HepG2 (cell line): ENCODE measurements around the gene USP30. TPM values are rescaled to one million over a fixed set of nuclear protein-coding genes. Genes with fewer than 3 reads are reported as not detected.

ENCODE experiments used
- FOXM1 ChIP-seq: sonication (generic); formaldehyde crosslinking; IDR thresholded peaks from 2 replicates; pipeline ENCODE4 v1.5.0; 2020; ENCODE audit warnings: missing genetic modification reagents
- HIVEP1 ChIP-seq: sonication (generic); formaldehyde crosslinking; IDR thresholded peaks from 2 replicates; pipeline ENCODE4 v1.4.0; 2020; ENCODE audit warnings: mild to moderate bottlenecking, missing genetic modification reagents
- HNRNPL ChIP-seq: fragments of 200-400 bp; formaldehyde crosslinking; IDR thresholded peaks from 2 replicates; pipeline ENCODE4 v1.6.1; 2017; ENCODE audit warnings: mild to moderate bottlenecking, low read depth, low read length
- ISX ChIP-seq: sonication (generic); formaldehyde crosslinking; conservative IDR thresholded peaks from 2 replicates; pipeline ENCODE4 v1.5.0; 2020; ENCODE audit warnings: missing genetic modification reagents
- MIXL1 ChIP-seq: IDR thresholded peaks from 2 replicates; pipeline ENCODE4 v1.6.1; 2016
- NCOR1 ChIP-seq: fragments of 200-600 bp; sonication (generic); IDR thresholded peaks from 2 replicates; pipeline ENCODE4 v1.7.0; 2017; ENCODE audit warnings: antibody characterized with exemption, low read length, borderline replicate concordance
- RCOR2 ChIP-seq: IDR thresholded peaks from 2 replicates; pipeline ENCODE4 v1.6.1; 2016; ENCODE audit warnings: missing biosample characterization, missing genetic modification reagents
- SYNCRIP ChIP-seq: fragments of 200-400 bp; formaldehyde crosslinking; IDR thresholded peaks from 2 replicates; pipeline ENCODE4 v1.6.1; 2018; ENCODE audit warnings: mild to moderate bottlenecking, low read depth, low read length; ENCODE audit not compliant: insufficient read depth
- ZFP36L1 ChIP-seq: sonication (generic); formaldehyde crosslinking; IDR thresholded peaks from 2 replicates; pipeline ENCODE4 v1.8.0; 2022; ENCODE audit warnings: mild to moderate bottlenecking, missing genetic modification reagents, moderate library complexity
- ZNF329 ChIP-seq: sonication (generic); formaldehyde crosslinking; IDR thresholded peaks from 2 replicates; pipeline ENCODE4 v1.9.0; 2021; ENCODE audit warnings: low read depth, mild to moderate bottlenecking, missing genetic modification reagents
- ZNF432 ChIP-seq: sonication (generic); formaldehyde crosslinking; IDR thresholded peaks from 2 replicates; pipeline ENCODE4 v1.5.0; 2020; ENCODE audit warnings: missing genetic modification reagents, mild to moderate bottlenecking, borderline replicate concordance
- ZNF446 ChIP-seq: sonication (generic); formaldehyde crosslinking; IDR thresholded peaks from 2 replicates; pipeline ENCODE4 v1.5.0; 2020; ENCODE audit warnings: mild to moderate bottlenecking, missing genetic modification reagents
- ZNF614 ChIP-seq: IDR thresholded peaks from 2 replicates; pipeline ENCODE4 v1.6.1; 2018; ENCODE audit warnings: missing biosample characterization, missing genetic modification reagents, inconsistent platforms, borderline replicate concordance
- ZNF670 ChIP-seq: sonication (generic); formaldehyde crosslinking; IDR thresholded peaks from 2 replicates; pipeline ENCODE4 v1.8.0; 2022; ENCODE audit warnings: mild to moderate bottlenecking, missing genetic modification reagents, borderline replicate concordance
- ZNF709 ChIP-seq: sonication (generic); formaldehyde crosslinking; IDR thresholded peaks from 2 replicates; pipeline ENCODE4 v1.5.0; 2020; ENCODE audit warnings: mild to moderate bottlenecking, missing genetic modification reagents
- ZNF747 ChIP-seq: sonication (generic); formaldehyde crosslinking; IDR thresholded peaks from 2 replicates; pipeline ENCODE4 v1.8.1; 2023; ENCODE audit warnings: missing genetic modification reagents, mild to moderate bottlenecking, borderline replicate concordance
- ZNF816 ChIP-seq: sonication (generic); formaldehyde crosslinking; IDR thresholded peaks from 2 replicates; pipeline ENCODE4 v1.8.0; 2022; ENCODE audit warnings: missing genetic modification reagents, mild to moderate bottlenecking, borderline replicate concordance
- polyA plus RNA-seq, 8 experiments: library from polyadenylated mRNA; depleted of rRNA in 3 of 8; stranded (reverse) in 7 of 8; unstranded in 1 of 8; fragments of >200 nt; fragmentation: Illumina TruSeq in 4 of 8; extraction: Trizol in 4 of 8; gene quantifications; 2 replicates each; pipeline versions ENCODE4 v1.2.1 to v1.2.3, GENCODE V29; 2011 to 2016; ENCODE audit warnings: low read depth in 4 of 8, missing spikeins in 1 of 8, mixed read lengths in 1 of 8; ENCODE audit not compliant: insufficient read depth in 1 of 8
- total RNA-seq, 5 experiments: library from RNA; depleted of rRNA; stranded (reverse); fragments of >200 nt; fragmentation: Illumina TruSeq; extraction: Trizol; gene quantifications; 2 replicates each; pipeline ENCODE4 v1.2.3, GENCODE V29; 2016; ENCODE audit warnings: low read depth in 1 of 5
- TF ChIP-seq, protein P1 (sequence below): IDR thresholded peaks from 2 replicates; pipeline ENCODE4 v1.6.1; 2018; ENCODE audit warnings: missing genetic modification reagents
- TF ChIP-seq, protein P2 (sequence below): sonication (generic); formaldehyde crosslinking; conservative IDR thresholded peaks from 2 replicates; pipeline ENCODE4 v1.4.0; 2020; ENCODE audit warnings: missing genetic modification reagents
- TF ChIP-seq, protein P3 (sequence below): sonication (generic); IDR thresholded peaks from 2 replicates; pipeline ENCODE4 v1.6.1; 2016; ENCODE audit warnings: low read depth, borderline replicate concordance
- TF ChIP-seq, protein P4 (sequence below): sonication (generic); formaldehyde crosslinking; conservative IDR thresholded peaks from 2 replicates; pipeline ENCODE4 v1.8.1; 2023; ENCODE audit warnings: missing genetic modification reagents
- TF ChIP-seq, protein P5 (sequence below): sonication (generic); formaldehyde crosslinking; IDR thresholded peaks from 2 replicates; pipeline ENCODE4 v1.4.0; 2020; ENCODE audit warnings: missing genetic modification reagents

Gene USP30
- total and polyA plus RNA-seq, 2 of the 13 experiments (the other 11 are each of a cell fraction or from before 2014, with no cell fraction given), result 11.2 to 20.8 TPM

DNA sequence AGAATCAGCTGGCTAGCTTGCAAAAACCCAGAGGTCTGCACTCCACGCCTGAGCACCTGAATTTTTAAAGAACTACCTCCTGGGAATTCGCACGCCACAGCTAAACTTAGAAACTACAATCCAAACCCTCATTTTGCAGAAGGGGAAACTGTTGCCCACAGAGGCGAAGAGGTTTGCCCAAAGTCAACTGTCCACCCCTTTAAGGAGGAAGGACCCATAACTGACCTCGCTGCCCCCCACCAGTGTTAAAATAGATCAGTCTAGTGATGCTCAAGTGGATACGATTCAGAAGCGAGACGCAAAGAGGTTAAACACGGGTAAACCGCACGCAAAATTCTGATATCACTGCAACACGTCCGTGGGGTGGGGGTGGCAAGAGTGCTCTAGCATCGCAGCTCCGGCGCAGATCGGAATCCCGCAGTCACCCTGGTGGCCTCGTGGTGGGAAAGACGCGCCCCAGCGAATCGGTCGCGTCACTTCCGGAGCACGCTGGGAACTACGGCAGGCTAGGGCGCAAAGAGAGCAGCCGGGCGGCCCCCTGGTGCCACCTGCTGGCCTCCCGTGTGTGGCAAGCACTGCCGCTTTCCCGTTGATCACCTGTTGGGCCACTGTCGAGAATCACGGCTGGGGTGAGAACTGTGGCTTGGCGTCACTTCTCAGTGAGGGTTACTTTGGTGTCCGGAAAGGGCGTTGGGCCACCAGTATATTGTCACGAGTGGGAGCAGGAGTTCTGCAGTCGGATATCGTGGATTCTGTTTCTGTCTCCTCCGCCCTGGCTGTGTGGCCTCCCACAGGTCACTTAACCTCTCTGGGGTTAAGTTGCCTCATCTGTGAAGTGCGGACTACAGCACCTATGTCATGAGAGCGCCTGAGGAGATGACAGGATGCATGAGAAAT is 40.9 kb downstream of the USP30 start, which contains the start of gene ALKBH2 (continued):
- TF ChIP-seq ISX (no peak), ZNF747 (CRISPR knock-in tag) (peak; percentile 97), HIVEP1 (CRISPR knock-in tag) (peak; percentile 98), ZNF816 (CRISPR knock-in tag) (no peak; the same call in 1 of the 2 replicates), ZNF614 (peak; percentile 60; the same call in 1 of the 2 replicates), FOXM1 (CRISPR knock-in tag) (no peak), SYNCRIP (no peak), NCOR1 (0 out of 2 replicates have a peak, but pooled peaks have one; percentile 29), ZNF670 (CRISPR knock-in tag) (peak; percentile 97), ZNF709 (CRISPR knock-in tag) (peak; percentile 80; the same call in 1 of the 2 replicates), ZNF432 (CRISPR knock-in tag) (no peak), ZNF329 (CRISPR knock-in tag) (no peak), HNRNPL (0 out of 2 replicates have a peak, but pooled peaks have one; percentile 35), ZNF446 (CRISPR knock-in tag) (peak; percentile 40; the same call in 1 of the 2 replicates), RCOR2 (peak; percentile 85), ZFP36L1 (CRISPR knock-in tag) (peak; percentile 96; the same call in 1 of the 2 replicates), MIXL1 (peak; percentile 85; the same call in 1 of the 2 replicates)
- TF ChIP-seq, protein P1, sequence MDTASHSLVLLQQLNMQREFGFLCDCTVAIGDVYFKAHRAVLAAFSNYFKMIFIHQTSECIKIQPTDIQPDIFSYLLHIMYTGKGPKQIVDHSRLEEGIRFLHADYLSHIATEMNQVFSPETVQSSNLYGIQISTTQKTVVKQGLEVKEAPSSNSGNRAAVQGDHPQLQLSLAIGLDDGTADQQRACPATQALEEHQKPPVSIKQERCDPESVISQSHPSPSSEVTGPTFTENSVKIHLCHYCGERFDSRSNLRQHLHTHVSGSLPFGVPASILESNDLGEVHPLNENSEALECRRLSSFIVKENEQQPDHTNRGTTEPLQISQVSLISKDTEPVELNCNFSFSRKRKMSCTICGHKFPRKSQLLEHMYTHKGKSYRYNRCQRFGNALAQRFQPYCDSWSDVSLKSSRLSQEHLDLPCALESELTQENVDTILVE, result peak; percentile 91
- TF ChIP-seq, protein P2, sequence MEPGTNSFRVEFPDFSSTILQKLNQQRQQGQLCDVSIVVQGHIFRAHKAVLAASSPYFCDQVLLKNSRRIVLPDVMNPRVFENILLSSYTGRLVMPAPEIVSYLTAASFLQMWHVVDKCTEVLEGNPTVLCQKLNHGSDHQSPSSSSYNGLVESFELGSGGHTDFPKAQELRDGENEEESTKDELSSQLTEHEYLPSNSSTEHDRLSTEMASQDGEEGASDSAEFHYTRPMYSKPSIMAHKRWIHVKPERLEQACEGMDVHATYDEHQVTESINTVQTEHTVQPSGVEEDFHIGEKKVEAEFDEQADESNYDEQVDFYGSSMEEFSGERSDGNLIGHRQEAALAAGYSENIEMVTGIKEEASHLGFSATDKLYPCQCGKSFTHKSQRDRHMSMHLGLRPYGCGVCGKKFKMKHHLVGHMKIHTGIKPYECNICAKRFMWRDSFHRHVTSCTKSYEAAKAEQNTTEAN (CRISPR knock-in tag), result peak; percentile 85; the same call in 1 of the 2 replicates
- TF ChIP-seq, protein P3, sequence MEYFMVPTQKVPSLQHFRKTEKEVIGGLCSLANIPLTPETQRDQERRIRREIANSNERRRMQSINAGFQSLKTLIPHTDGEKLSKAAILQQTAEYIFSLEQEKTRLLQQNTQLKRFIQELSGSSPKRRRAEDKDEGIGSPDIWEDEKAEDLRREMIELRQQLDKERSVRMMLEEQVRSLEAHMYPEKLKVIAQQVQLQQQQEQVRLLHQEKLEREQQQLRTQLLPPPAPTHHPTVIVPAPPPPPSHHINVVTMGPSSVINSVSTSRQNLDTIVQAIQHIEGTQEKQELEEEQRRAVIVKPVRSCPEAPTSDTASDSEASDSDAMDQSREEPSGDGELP, result peak; percentile 88
- TF ChIP-seq, protein P4, sequence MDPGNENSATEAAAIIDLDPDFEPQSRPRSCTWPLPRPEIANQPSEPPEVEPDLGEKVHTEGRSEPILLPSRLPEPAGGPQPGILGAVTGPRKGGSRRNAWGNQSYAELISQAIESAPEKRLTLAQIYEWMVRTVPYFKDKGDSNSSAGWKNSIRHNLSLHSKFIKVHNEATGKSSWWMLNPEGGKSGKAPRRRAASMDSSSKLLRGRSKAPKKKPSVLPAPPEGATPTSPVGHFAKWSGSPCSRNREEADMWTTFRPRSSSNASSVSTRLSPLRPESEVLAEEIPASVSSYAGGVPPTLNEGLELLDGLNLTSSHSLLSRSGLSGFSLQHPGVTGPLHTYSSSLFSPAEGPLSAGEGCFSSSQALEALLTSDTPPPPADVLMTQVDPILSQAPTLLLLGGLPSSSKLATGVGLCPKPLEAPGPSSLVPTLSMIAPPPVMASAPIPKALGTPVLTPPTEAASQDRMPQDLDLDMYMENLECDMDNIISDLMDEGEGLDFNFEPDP (CRISPR knock-in tag), result 0 out of 2 replicates have a peak, but pooled peaks have one; percentile 20
- TF ChIP-seq, protein P5, sequence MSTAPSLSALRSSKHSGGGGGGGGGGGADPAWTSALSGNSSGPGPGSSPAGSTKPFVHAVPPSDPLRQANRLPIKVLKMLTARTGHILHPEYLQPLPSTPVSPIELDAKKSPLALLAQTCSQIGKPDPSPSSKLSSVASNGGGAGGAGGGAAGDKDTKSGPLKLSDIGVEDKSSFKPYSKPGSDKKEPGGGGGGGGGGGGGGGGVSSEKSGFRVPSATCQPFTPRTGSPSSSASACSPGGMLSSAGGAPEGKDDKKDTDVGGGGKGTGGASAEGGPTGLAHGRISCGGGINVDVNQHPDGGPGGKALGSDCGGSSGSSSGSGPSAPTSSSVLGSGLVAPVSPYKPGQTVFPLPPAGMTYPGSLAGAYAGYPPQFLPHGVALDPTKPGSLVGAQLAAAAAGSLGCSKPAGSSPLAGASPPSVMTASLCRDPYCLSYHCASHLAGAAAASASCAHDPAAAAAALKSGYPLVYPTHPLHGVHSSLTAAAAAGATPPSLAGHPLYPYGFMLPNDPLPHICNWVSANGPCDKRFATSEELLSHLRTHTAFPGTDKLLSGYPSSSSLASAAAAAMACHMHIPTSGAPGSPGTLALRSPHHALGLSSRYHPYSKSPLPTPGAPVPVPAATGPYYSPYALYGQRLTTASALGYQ (CRISPR knock-in tag), result peak; percentile 52
